T1000 (cell line): ENCODE data around the gene ABLIM1.

ENCODE experiments used
- DNase-seq: peaks from one replicate; lab custom pipeline; 2025; ENCODE audit warnings: mixed read lengths; lab: John Stamatoyannopoulos, UW

ABLIM1 gene

GRCh38 chr10:114647545-114648138 is 10.4 kb downstream of the ABLIM1 start:
- no peak for DNase-seq

- no peak for DNase-seq
Measured at GRCh38 chr10:114646426-114646825, 11.6 kb downstream of the ABLIM1 start.

- no peak for DNase-seq
Measured at GRCh38 chr10:114645706-114646105, 12.4 kb downstream of the ABLIM1 start.

- DNase-seq, result no peak
Measured at GRCh38 chr10:114643158-114643557, 14.9 kb downstream of the ABLIM1 start.

- DNase-seq, result no peak
Measured at GRCh38 chr10:114642729-114643128, 15.3 kb downstream of the ABLIM1 start.

GRCh38 chr10:114638821-114639625 is 19.1 kb downstream of the ABLIM1 start:
- DNase-seq, result peak; percentile 25

- no peak for DNase-seq
Measured at GRCh38 chr10:114635797-114636550, 22.1 kb downstream of the ABLIM1 start.

GRCh38 chr10:114635101-114635500 is 23.0 kb downstream of the ABLIM1 start:
- DNase-seq, result no peak

GRCh38 chr10:114634609-114634979 is 23.5 kb downstream of the ABLIM1 start:
- DNase-seq, result peak; percentile 72

GRCh38 chr10:114632869-114633715 is 25.0 kb downstream of the ABLIM1 start:
- peak; percentile 64 for DNase-seq

- DNase-seq, result no peak
Measured at GRCh38 chr10:114631666-114632417, 26.2 kb downstream of the ABLIM1 start.

GRCh38 chr10:114631090-114631665 is 26.9 kb downstream of the ABLIM1 start:
- no peak for DNase-seq

GRCh38 chr10:114629824-114630730 is 28.0 kb downstream of the ABLIM1 start:
- no peak for DNase-seq

- no peak for DNase-seq
Measured at GRCh38 chr10:114629083-114629823, 28.8 kb downstream of the ABLIM1 start.

GRCh38 chr10:114628106-114628505 is 30.0 kb downstream of the ABLIM1 start:
- no peak for DNase-seq

- no peak for DNase-seq
Measured at GRCh38 chr10:114626841-114627240, 31.2 kb downstream of the ABLIM1 start.

GRCh38 chr10:114624951-114625780 is 32.9 kb downstream of the ABLIM1 start:
- no peak for DNase-seq

- DNase-seq, result no peak
Measured at GRCh38 chr10:114624422-114624821, 33.7 kb downstream of the ABLIM1 start.
